GM19099 (cell line): Measurements from ENCODE around the gene SRPK2.

Source experiments
- POLR2A ChIP-seq: IDR thresholded peaks from 3 replicates; pipeline ENCODE4 v1.6.1; 2011; ENCODE audit warnings: low read depth; ENCODE audit not compliant: insufficient read length; ENCODE audit errors: extremely low read depth

The SRPK2 gene

DNA sequence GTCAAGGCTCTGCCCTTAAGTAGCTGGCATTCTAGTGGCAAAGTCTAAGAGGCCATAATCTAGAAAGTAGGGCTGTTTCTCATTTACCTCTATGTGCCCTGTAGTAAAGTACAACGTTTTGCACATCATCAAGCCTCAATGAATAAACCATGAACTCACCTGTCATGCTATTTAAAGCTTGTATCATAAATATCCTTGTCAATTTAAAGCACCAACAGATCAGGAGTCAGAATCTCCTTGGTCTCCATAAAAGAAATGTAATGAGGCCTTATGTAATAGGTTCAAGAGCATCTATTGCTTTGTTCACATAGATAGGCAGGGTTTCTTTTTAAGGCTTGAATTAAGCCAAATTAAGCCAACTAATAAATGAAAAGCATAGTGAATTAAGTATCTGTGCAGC, 192.8 kb downstream of the SRPK2 start:
- no peak for TF ChIP-seq POLR2A

DNA sequence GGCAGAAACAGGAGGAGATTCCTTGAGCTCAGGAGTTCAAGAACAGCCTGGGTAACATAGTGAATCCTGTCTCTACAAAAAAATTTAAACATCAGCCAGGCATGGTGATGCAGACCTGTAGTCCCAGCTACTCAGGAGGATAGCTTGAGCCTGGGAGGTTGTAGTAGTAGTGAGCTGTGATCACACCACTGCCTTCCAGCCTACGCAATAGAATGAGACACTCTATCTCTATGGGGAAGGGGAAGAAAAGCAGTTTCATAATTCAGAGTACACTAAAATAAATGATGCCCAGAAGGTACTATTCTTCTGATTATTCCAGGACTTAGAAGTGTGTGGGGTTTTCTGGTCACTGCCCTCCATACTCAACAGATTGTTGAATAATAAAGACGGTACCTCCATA, 197.4 kb downstream of the SRPK2 start:
- TF ChIP-seq POLR2A: no peak

DNA sequence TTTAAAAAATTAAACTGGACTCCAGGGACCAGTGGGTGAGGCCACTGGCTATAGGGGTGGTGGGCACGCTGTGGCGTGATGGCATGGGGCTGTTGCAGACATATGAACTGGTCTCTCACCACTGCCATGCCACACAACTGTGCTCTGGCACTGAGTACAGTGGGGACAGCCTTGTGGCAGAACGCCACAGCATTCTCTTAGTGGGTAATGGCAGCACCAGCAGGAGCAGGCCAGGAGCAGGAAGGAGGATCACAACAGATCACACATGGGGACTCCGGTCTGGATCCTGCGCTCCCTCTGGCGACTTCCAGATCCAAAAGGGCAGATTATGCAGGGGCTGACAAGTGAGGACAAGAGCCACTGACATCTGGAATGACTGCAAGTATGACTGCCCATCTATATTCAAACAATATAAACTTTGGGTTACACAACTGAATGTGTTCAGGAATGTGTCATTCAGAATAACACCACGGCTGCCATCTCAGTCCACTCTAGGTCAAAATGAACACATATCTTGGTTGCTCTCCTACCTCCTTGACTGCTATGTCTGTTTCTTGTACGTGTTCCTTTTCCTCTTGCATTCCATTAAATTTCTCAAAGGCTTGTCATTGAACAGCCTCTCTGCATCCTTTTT, 198.7 kb downstream of the SRPK2 start:
- TF ChIP-seq POLR2A: no peak

DNA sequence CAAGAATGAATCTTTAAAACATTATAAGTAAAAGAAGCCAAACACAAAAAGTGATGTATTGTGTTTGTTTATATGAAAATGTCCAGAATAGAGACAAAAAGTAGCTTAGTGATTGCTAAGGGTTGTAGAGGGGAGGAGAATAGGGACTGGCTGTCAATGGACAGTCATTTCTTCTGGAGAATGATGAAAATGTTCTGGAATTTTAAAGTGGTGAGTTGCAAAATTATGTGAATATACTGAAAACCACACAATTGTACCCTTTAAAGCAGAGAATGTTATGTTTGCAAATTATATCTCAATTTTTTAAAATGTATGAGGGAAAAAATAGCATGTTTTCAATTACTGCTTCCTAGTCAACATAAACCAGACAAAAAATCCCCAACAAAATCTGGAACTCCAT, 200.5 kb downstream of the SRPK2 start:
- no peak for TF ChIP-seq POLR2A

DNA sequence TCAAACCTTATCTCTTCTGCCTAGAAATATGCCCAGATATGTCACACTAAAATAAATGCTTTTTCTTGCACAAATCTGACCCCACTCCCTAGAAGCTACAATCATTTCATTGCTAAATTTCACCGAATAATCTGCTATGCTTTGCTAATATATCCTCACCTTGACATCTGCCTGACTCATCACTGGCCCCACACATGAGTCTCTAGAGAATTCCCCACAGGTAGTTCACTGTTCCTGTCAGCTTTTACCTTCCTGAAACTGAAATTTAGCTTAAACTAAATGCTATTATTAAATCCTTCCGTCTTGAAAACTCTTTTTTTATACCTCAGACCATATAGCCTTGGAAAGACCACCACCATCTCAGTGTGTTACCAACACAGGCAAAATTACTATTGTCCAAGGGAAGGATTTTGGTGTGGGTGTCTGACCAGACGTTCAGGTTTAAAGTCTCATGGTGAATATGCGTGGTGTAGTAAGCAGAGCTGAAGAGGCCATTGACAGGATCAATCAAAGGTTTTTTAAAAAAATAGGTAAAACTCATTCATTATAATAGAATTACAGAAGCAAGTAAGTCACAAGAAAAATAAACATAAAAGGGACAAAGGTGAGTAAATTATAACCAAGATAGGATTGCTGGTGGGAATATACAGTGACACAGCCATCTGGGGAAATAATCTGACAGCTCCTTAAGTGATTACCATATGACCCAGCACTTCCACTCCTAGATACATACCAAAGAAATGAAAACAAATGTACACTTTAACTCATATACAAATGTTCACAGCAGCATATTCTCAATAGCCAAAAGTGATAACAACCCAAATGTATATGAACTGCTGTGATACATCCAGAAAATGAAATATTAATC, 201.2 kb downstream of the SRPK2 start:
- no peak for TF ChIP-seq POLR2A

DNA sequence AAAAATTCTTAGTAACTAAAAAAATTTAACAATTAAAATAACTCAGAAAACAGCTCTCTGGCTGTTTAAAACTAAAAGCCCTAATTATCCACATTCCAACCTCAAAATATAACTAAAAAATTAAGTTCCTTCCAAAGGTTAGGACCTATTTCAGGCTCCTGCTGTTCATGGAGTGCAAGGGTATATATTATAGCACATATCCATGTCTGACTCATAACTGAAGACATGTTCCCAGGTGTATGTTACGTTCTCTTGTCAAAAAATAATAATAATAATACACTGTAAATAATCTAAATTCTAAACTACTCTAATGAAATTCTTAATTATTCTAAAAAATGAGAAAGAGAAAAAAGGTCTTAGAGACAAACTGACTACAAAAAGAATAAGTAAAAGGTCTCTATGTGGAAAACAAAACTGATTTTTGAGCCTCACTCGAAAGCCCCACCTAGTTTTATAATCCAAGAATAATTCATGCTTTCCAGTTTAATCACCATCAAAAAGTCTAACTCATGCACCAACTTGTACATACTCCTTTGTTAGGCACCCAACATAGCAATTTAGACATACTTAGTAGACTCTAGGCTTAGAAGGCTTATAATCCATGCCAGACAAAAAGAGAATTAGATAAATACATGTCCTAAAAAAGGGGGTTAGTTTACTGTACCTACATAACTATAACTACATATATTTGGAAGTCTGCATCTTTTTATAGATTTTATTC, 203.3 kb downstream of the SRPK2 start:
- TF ChIP-seq POLR2A: no peak

DNA sequence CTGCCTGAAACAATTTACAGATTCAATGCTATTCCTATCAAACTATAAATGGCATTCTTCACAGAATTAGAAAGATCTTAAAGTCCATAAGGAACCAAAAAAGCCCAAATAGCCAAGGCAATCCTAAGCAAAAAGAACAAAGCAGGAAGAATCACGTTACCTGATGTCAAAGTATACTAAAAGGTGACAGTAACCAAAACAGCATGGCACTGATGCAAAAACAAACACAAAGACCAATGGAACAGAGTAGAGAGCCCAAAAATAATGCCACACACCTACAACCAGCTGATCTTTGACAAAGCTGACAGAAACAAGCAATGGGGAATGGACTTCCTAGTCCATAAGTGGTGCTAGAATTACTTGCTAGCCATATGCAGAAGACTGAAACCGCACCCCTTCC, 208.7 kb downstream of the SRPK2 start:
- no peak for TF ChIP-seq POLR2A

DNA sequence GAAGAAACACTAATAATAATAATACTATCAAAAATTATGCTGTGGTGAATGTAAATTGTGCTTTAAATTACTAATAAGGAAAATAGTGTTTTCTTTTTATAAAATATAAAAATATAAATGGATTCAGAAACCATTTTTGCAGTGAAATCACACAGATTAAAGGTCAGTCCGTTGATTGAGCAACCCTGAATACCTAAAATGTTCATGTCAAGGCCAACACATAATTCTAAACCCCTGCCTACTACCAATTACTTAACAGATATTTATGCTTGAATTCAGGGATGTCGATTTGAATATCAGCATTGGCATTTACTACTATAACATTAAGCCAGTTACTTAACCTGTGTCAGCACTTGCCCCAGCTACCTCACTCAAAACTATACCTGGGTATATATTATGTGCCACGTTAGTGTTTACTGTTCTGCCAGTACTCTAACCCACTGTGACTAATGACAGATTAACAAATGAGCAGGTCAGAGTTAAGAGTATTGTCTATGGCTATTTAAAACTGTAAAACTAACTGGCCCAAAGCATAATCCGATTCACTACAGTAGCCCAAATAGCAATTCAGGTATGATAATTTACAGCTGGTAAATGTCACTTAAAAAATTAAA, 209.7 kb downstream of the SRPK2 start:
- no peak for TF ChIP-seq POLR2A

DNA sequence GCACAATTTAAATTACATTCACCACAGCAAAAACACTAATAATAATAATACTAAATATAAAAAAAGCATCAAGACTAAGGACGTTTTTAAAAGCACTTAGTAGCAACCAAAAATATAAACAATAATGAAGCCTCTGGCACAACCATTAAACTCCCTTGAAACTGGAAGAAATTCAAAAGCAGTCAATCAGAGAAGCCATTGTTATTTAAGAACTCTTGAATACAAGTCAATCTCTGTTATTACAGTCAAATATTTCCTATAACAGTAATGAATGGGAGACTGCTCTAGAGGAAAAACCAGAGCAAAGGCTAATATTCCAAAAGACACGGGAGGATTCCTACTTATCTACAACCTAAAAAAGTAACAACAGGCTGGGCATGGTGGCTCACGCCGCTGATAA, 210.5 kb downstream of the SRPK2 start:
- no peak for TF ChIP-seq POLR2A

DNA sequence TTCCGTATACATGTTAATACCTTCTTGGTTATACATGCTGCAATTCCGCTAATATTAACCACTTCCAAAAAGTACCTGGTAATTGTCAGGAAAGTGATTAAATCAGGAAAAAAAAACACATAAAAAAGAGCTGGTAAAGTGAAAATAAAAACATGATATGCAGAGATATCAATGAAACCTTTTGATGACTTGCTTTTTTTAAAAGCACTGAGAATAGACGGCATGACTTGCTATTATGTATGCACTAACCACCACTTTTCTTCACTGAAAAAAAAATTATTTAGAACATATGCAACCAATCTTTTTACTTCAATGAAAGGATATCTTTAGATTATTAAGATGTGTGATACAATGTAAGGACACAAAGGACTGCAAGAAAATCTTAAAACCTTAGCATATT, 211.7 kb downstream of the SRPK2 start:
- no peak for TF ChIP-seq POLR2A

DNA sequence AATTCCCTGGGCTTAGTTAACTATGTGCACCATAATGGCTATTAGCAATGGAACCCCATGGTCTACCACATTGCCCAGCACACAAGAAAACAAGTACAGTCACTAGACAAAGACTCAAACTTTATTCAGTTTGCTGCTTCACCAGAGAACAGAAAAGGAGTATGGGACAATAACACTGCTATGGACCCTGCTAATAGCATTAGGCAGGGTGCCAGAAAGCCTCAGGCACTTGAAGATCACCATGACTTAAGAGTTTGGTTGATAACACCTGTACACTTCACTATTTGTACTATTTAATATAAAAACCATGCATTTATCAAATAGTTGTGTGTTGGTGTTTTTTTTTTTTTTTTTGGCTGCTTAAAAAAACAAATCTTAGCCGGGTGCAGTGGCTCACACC, 215.1 kb downstream of the SRPK2 start:
- TF ChIP-seq POLR2A: no peak

DNA sequence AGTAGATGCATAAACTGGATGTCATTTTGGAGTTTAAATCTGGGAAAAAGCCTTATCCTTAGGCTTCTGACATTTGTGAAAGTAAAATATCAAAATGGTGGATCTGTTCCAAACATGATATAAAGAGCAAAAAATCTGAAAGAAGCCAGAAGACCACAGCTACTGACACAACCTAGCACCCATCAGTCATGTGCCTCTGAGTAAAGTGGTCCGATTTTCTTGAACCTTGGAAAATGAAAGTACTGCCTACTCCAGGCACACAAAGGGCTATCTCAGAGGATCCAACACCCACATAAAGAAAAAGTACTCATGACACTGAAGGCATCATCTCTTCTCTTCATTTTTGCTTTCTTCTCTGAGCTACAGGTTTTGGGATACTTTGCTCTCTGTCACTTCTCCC, 224.0 kb downstream of the SRPK2 start:
- no peak for TF ChIP-seq POLR2A

DNA sequence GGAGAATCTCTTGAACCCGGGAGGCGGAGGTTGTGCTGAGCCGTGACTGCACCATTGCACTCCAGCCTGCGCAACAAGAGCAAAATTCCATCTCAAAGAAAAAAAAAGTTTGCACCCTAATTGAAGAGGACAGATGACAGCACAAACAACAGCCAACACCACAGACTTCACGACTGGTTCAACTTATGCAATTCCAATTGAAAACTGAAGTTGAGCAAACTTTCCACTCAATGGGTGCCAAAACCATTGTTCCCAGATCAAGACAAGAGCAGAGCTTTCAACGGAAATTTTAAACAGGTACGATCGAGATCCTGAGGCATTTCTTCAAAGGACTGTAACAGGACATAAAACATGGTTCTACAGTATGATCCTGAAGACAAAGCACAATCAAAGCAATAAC, 225.0 kb downstream of the SRPK2 start:
- TF ChIP-seq POLR2A: no peak

DNA sequence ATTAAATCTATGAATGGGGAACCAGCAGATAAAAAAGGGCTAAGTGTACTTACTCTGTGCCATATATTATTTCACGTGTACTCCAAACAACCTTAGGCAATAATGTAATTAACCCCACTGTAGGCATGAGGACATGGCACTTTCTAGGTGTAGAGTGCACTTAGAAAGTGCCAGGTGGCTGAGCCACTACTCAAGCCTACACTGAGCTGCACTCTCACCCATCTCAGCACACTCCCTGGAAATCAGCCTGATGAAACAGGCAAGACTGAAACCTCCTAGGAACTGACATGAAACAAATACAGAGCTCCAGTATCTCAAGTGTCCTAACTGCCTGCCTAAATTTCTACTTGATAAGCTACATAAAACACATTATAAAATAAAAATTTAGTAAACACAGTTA, 227.4 kb downstream of the SRPK2 start:
- TF ChIP-seq POLR2A: no peak

DNA sequence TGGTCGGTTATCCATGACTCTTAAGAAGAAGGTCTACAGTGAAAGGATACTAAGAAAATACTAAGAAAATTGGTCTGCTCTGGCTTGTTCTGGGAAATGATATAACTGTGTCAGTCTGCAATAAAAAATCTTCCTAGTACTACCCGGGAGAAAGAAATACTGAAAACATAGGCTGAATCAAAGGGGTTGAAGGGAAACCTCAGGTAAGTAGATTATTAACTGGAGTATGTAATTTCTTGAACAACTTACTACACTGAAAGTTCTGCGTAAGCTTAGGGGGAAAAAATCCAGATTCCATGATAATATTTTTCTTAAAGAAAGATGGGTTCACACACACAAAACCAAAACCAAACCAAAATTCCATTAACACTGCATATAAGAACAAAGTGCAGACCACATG, 231.4 kb downstream of the SRPK2 start:
- TF ChIP-seq POLR2A: no peak
